22Rv1 (cell line): ENCODE results near the gene ACRV1.

Experiments
- CTCF ChIP-seq: fragments of 450-650 bp; IDR thresholded peaks from 2 replicates; pipeline ENCODE4 v1.5.1; 2017; ENCODE audit warnings: mild to moderate bottlenecking
- ZFX ChIP-seq: fragments of 450-650 bp; IDR thresholded peaks from 2 replicates; pipeline ENCODE4 v1.6.1; 2017; ENCODE audit warnings: antibody characterized with exemption, borderline replicate concordance

GRCh38 chr11:125671561-125671960 is 9.1 kb downstream of the ACRV1 start:
- TF ChIP-seq CTCF, result no peak
- TF ChIP-seq ZFX, result no peak
